ENCODE measurements around the gene CT47A1.
"Not testable (repeated sequence)": the region's sequence is repeated elsewhere in the genome, so short reads cannot be mapped to it uniquely, and the experiment has no call there.

CT47A1 gene

DNA sequence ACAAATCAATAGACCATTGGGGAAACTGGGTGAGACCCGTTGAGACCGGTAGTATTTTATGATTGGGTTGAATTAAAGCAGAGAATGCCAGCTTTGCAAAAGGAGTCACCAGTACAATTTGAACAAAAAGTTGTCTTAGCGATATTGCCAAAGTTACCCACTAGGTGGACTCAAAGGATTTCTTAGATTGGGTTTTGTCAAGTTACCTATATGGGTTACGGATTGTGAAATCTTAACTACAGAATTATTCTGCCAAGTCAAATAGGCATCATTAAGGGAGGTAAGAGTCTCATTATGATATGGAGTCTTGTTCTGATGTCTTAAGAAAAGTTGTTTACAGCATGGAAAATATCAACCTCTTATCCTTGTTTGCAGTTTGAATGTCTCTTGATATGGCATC, 15.0 kb upstream of the CT47A1 start:
- TF ChIP-seq SIN3A (IDR thresholded peaks at IDR 0.05; ENCODE audit: borderline replicate concordance, insufficient read depth, low read length), result no peak
- no peak for TF ChIP-seq POLR2AphosphoS5 (IDR thresholded peaks at IDR 0.05; ENCODE audit: low read depth, low read length)
- TF ChIP-seq FOXP2 (optimal IDR thresholded peaks at IDR 0.05; ENCODE audit: borderline replicate concordance, extremely low read depth, extremely low read length, insufficient read depth), result no peak

DNA sequence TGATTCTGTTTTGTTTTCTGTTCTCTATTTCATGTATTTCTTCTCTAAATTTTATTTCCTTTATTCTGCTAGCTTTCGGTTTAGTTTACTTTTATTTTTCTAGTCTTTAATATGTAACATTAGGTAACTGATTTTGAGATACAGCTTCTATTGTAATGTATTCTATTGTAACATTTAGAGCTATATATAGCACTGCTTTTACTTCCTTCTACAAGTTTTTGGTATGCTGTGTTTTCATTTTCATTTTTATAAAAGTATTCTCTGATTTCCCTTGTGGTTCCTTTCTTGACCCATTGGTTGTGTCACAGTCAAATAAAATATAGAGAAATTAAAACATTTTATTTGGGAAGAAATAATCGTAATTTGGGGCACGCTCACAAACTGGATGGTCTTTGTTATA, 13.9 kb upstream of the CT47A1 start:
- TF ChIP-seq FOXP2 (optimal IDR thresholded peaks at IDR 0.05; ENCODE audit: borderline replicate concordance, extremely low read depth, extremely low read length, insufficient read depth), result no peak

DNA sequence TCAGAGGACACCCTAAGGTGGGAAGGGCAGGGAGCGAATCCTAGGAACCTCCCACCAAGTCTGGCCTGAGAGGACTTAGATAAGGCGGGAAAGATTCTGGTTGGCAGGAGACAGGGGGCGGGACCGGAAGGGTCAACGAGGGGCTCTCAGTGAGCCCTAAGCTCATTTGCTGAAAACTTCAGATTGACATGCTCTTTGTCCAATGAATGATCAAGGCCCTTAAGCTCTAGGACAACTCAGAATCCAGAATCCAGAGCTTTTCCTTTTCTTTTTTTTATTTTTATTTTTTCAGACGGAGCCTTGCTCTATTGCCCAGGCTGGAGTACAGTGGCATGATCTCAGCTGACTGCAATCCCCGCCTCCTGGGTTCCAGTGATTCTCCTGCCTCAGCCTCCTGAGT, 29.1 kb downstream of the CT47A1 start, which contains the start of gene CT47A7:
TSS of gene CT47A7 (minus strand) at position 101 of the 400 bp plus-strand sequence. CDS start 255 bp downstream, outside the sequence.
- TF ChIP-seq, protein P1, sequence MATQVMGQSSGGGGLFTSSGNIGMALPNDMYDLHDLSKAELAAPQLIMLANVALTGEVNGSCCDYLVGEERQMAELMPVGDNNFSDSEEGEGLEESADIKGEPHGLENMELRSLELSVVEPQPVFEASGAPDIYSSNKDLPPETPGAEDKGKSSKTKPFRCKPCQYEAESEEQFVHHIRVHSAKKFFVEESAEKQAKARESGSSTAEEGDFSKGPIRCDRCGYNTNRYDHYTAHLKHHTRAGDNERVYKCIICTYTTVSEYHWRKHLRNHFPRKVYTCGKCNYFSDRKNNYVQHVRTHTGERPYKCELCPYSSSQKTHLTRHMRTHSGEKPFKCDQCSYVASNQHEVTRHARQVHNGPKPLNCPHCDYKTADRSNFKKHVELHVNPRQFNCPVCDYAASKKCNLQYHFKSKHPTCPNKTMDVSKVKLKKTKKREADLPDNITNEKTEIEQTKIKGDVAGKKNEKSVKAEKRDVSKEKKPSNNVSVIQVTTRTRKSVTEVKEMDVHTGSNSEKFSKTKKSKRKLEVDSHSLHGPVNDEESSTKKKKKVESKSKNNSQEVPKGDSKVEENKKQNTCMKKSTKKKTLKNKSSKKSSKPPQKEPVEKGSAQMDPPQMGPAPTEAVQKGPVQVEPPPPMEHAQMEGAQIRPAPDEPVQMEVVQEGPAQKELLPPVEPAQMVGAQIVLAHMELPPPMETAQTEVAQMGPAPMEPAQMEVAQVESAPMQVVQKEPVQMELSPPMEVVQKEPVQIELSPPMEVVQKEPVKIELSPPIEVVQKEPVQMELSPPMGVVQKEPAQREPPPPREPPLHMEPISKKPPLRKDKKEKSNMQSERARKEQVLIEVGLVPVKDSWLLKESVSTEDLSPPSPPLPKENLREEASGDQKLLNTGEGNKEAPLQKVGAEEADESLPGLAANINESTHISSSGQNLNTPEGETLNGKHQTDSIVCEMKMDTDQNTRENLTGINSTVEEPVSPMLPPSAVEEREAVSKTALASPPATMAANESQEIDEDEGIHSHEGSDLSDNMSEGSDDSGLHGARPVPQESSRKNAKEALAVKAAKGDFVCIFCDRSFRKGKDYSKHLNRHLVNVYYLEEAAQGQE (IDR thresholded peaks at IDR 0.05; ENCODE audit: insufficient read depth in 1 of 2, low read depth in 2 of 2, low read length in 2 of 2), result not testable (repeated sequence)
- TF ChIP-seq TAF1 (IDR thresholded peaks at IDR 0.05; ENCODE audit: borderline replicate concordance, insufficient read depth, low read length); POLR2AphosphoS5 (IDR thresholded peaks at IDR 0.05; ENCODE audit: low read depth, low read length): not testable (repeated sequence)
